ENCODE measurements around the gene CFAP20DC. TPM values are rescaled to one million over a fixed set of nuclear protein-coding genes. Genes with fewer than 3 reads are reported as not detected.
"Not testable (repeated sequence)": the region's sequence is repeated elsewhere in the genome, so short reads cannot be mapped to it uniquely, and the experiment has no call there.

Gene CFAP20DC
- total and polyA plus RNA-seq, 4 donors, result 0.98 to 2.1 (median 1.5) TPM

DNA sequence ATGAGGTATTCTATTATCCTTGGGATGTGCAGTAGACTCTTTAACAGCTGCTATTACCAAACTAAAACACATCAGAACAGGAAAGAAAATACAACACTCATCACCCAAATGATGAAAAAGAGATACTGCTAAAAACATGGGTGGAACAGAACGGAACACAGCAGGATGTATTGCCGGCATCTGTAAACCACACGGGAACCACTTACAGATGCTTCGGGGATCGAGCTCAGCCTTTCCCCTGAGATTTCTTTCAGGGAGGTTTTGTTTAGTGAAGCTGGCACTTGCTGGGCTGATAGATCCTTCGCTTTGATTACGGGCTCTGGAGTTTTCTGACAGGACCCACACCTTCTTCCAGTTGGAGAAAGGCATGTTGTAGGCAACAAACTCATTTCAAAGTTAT, 201.0 kb downstream of the CFAP20DC start:
- TF ChIP-seq GABPA (IDR thresholded peaks at IDR 0.05 in 1 of 2, conservative IDR thresholded peaks at IDR 0.05 in 1 of 2) (no peak), FOXA1 (IDR thresholded peaks at IDR 0.05) (no peak)
- 89% methylated on average over 7 of the region's 7 CpGs for WGBS
- H3K27me3 ChIP-seq (ENCODE audit: control insufficient read depth in 4 of 4, insufficient read depth in 4 of 4, low read length in 3 of 4), result no peaks in the 10 kb centered on the region

DNA sequence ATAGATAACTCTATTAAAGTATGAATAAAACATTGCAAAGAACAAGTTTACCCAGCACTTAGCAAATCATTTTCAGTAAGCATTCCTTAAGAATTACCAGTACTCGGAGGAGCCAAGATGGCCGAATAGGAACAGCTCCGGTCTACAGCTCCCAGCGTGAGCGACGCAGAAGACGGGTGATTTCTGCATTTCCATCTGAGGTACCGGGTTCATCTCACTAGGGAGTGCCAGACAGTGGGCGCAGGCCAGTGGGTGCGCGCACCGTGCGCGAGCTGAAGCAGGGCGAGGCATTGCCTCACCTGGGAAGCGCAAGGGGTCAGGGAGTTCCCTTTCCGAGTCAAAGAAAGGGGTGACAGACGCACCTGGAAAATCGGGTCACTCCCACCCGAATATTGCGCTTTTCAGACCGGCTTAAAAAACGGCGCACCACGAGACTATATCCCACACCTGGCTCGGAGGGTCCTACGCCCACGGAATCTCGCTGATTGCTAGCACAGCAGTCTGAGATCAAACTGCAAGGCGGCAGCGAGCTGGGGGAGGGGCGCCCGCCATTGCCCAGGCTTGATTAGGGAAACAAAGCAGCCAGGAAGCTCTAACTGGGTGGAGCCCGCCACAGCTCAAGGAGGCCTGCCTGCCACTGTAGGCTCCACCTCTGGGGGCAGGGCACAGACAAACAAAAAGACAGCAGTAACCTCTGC, 207.6 kb downstream of the CFAP20DC start:
- H3K36me3 ChIP-seq (ENCODE audit: control insufficient read depth in 4 of 4, insufficient read depth in 3 of 4, low read depth in 1 of 4, low read length in 3 of 4); H3K4me1 ChIP-seq (ENCODE audit: control insufficient read depth in 4 of 4, insufficient read depth in 4 of 4, low read length in 3 of 4); DNase-seq (ENCODE audit: low spot score); H3K27me3 ChIP-seq (ENCODE audit: control insufficient read depth in 4 of 4, insufficient read depth in 4 of 4, low read length in 3 of 4); H3K9ac ChIP-seq (ENCODE audit: low read depth in 1 of 2, low read length in 2 of 2); H3K4me3 ChIP-seq (ENCODE audit: low read depth in 1 of 3, low read length in 3 of 3); H3K27ac ChIP-seq (ENCODE audit: low read depth in 1 of 2, low read length in 2 of 2); H3K9me3 ChIP-seq (ENCODE audit: control insufficient read depth in 4 of 4, low read length in 3 of 4): not testable (repeated sequence)
- WGBS, result 88% methylated on average over 16 of the region's 34 CpGs

More for the DNA sequence above, 201.0 kb downstream of the CFAP20DC start:
- Histone ChIP-seq H3K9ac (ENCODE audit: low read depth in 1 of 2, low read length in 2 of 2) (no peak overlapping the region), H3K4me3 (ENCODE audit: low read depth in 1 of 3, low read length in 3 of 3) (no peak overlapping the region), H3K36me3 (ENCODE audit: control insufficient read depth in 4 of 4, insufficient read depth in 3 of 4, low read depth in 1 of 4, low read length in 3 of 4) (no peaks in the 10 kb centered on the region), H3K27ac (ENCODE audit: low read depth in 1 of 2, low read length in 2 of 2) (no peak overlapping the region), H3K9me3 (ENCODE audit: control insufficient read depth in 4 of 4, low read length in 3 of 4) (no peaks in the 10 kb centered on the region), H3K4me1 (ENCODE audit: control insufficient read depth in 4 of 4, insufficient read depth in 4 of 4, low read length in 3 of 4) (no peaks in the 10 kb centered on the region)
- no peak for DNase-seq (ENCODE audit: low spot score)

DNA sequence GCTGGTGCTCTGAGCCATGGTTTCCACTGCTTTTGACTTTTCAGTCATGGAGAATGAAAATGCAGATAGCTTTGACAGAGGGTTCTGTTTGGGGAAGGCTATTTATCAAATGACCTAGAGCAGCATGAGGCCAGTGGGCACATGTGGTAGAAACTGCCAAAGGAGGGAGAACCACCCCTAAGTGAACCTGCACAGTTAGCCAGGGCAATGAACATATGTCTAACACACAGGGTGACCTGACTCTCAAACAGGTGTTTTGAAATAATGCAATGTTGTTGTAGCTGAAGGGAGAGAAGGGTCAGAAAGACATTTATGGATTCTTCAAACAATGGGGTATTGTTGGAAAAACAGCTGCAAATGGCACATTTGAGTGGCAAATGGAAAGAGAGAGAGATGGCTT, 208.9 kb downstream of the CFAP20DC start:
- no peak for DNase-seq (ENCODE audit: low spot score)
- Histone ChIP-seq H3K4me3 (ENCODE audit: low read depth in 1 of 3, low read length in 3 of 3) (no peak overlapping the region), H3K36me3 (ENCODE audit: control insufficient read depth in 4 of 4, insufficient read depth in 3 of 4, low read depth in 1 of 4, low read length in 3 of 4) (no peaks in the 10 kb centered on the region), H3K27ac (ENCODE audit: low read depth in 1 of 2, low read length in 2 of 2) (no peak overlapping the region), H3K9me3 (ENCODE audit: control insufficient read depth in 4 of 4, low read length in 3 of 4) (no peaks in the 10 kb centered on the region), H3K27me3 (ENCODE audit: control insufficient read depth in 4 of 4, insufficient read depth in 4 of 4, low read length in 3 of 4) (no peaks in the 10 kb centered on the region), H3K4me1 (ENCODE audit: control insufficient read depth in 4 of 4, insufficient read depth in 4 of 4, low read length in 3 of 4) (no peaks in the 10 kb centered on the region), H3K9ac (ENCODE audit: low read depth in 1 of 2, low read length in 2 of 2) (no peak overlapping the region)
- TF ChIP-seq, protein P1, sequence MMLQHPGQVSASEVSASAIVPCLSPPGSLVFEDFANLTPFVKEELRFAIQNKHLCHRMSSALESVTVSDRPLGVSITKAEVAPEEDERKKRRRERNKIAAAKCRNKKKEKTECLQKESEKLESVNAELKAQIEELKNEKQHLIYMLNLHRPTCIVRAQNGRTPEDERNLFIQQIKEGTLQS (IDR thresholded peaks at IDR 0.05), result no peak
- TF ChIP-seq FOXA2 (IDR thresholded peaks at IDR 0.05) (no peak), SP1 (IDR thresholded peaks at IDR 0.05) (no peak), HNF4A (conservative IDR thresholded peaks at IDR 0.05) (no peak), MAX (IDR thresholded peaks at IDR 0.05) (no peak), RXRA (IDR thresholded peaks at IDR 0.05) (no peak), CTCF (IDR thresholded peaks at IDR 0.05; ENCODE audit: low read depth, low read length, missing input control) (no peak), TAF1 (conservative IDR thresholded peaks at IDR 0.05) (no peak), FOXA1 (IDR thresholded peaks at IDR 0.05) (no peak), EGR1 (IDR thresholded peaks at IDR 0.05; ENCODE audit: low read depth in 2 of 2) (no peak), RAD21 (IDR thresholded peaks at IDR 0.05) (no peak), NR2F2 (IDR thresholded peaks at IDR 0.05) (no peak), JUND (IDR thresholded peaks at IDR 0.05) (no peak)
